HG02943 (cell line): Measurements from ENCODE around the gene ICAM2.
"Not testable (repeated sequence)": the region's sequence is repeated elsewhere in the genome, so short reads cannot be mapped to it uniquely, and the experiment has no call there.

Experiments
- ATAC-seq: cut with Tn5 transposase; IDR thresholded peaks from one replicate; pipeline ENCODE4 v1.9.1; 2021; ENCODE audit warnings: mild to moderate bottlenecking, low read depth, moderate library complexity; ENCODE audit not compliant: unreplicated experiment

Gene ICAM2

GRCh38 chr17:64045176-64045575 lies 24.7 kb upstream of the ICAM2 start:
- ATAC-seq = no peak

DNA sequence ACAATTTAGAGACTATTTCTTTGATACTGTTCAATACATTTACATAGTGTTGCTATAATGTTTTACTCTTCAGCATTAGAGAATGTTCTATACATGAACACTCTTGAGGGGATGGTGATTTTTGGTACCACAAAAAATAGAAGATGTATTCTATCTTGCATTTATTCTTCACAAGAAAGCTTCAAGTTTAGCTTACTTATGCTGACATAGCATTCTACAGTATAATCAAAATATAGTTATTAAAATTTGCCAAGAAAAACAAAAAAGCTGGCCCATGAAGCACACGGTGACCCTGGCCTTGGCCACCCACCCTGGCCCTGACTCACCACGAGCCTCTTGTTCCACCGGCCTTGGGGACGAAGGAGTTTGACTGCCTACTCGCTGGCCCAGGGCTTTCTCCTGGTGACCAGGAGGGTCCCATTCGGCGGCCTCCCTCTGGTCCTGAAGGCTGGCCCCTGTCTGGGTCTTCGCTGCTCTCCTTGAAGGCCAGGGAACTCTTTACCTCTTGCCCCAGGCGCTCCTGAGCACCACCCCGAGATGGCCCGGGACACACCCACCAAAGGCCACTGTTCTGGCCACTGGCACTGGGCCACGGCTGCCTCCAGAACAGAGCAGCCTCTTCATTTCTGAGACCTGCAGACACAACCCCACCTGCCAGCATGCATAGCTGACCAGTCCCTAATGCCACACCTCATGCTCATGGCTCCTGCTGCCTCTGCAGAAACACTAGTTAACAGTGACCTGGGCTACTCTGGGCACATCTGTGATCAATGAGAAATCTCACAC lies 22.5 kb upstream of the ICAM2 start:
- ATAC-seq = no peak

DNA sequence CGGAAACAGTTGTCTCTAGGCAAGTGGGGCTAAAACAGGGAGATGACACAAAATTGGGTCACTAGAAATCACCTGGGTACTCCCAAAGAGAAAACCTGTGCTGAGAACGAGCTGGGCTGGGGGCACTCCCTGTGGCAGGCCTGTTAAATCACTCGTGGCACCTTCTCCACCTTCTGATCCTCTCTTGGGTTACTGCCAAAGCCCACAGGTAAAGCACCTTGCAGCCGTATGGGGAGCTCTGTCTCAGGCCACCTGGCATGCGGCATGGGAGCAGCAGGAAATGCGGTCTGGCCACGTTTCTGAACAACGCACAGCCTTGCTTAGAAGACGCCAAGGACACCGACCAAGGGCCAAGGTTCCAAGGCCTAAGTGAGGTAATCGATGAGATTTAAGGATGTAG lies 21.5 kb upstream of the ICAM2 start:
- ATAC-seq = no peak

- no peak for ATAC-seq
Measured at GRCh38 chr17:64040206-64040605, 19.8 kb upstream of the ICAM2 start.

- no peak for ATAC-seq
Measured at GRCh38 chr17:64039106-64039400, 18.6 kb upstream of the ICAM2 start.

- ATAC-seq = no peak
Measured at GRCh38 chr17:64038331-64039105, 18.1 kb upstream of the ICAM2 start.

DNA sequence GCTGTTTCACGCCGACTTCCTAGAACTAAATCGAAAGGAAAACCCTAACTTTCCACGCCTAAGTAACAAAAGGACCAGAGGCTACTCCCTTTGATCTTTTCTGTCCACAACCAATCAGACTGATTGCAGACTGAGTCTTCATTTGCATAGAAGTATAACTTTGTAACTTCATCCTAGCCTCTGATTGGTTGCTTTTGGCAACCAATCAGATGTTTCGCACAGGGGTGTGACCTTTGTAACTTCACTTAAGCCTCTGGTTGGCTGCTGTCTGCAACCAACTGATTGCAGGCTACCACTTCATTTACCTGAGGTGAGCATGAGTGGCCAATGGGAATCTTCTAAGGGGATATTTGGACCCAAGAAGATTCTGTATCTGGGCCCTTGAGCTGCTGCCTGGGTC lies 17.4 kb upstream of the ICAM2 start:
- ATAC-seq = no peak

GRCh38 chr17:64037180-64037579 lies 16.7 kb upstream of the ICAM2 start:
- no peak for ATAC-seq

- no peak for ATAC-seq
Measured at GRCh38 chr17:64036198-64036922, 15.9 kb upstream of the ICAM2 start.

- ATAC-seq = no peak
Measured at GRCh38 chr17:64032081-64032480, 11.6 kb upstream of the ICAM2 start.

GRCh38 chr17:64028874-64029464 lies 8.5 kb upstream of the ICAM2 start:
- no peak for ATAC-seq

- ATAC-seq = no peak
Measured at GRCh38 chr17:64025732-64026294, 5.4 kb upstream of the ICAM2 start.

- no peak for ATAC-seq
Measured at GRCh38 chr17:64024781-64025731, 4.6 kb upstream of the ICAM2 start.

GRCh38 chr17:64024215-64024654 lies 3.8 kb upstream of the ICAM2 start:
- no peak for ATAC-seq

- ATAC-seq = no peak
Measured at GRCh38 chr17:64022611-64023063, 2.2 kb upstream of the ICAM2 start.

GRCh38 chr17:64019551-64019961 lies 877 bp downstream of the ICAM2 start:
- ATAC-seq = not testable (repeated sequence)

GRCh38 chr17:64017381-64017980 lies 3.0 kb downstream of the ICAM2 start:
- ATAC-seq = no peak

GRCh38 chr17:64016974-64017373 lies 3.5 kb downstream of the ICAM2 start:
- ATAC-seq = no peak

- no peak for ATAC-seq
Measured at GRCh38 chr17:64016231-64016784, 4.1 kb downstream of the ICAM2 start.
